DMS153 treated with DMSO at 0.1 percent for 48 hours (cell line): ENCODE data around the gene AIG1.

ENCODE experiments used
- DNase-seq: peaks from one replicate; lab custom pipeline; 2025; ENCODE audit not compliant: unreplicated experiment; lab: John Stamatoyannopoulos, UW

The AIG1 gene

GRCh38 chr6:143261899-143262436 lies 201.3 kb downstream of the AIG1 start:
- DNase-seq = no peak

- DNase-seq = no peak
Measured at GRCh38 chr6:143262859-143263258, 202.2 kb downstream of the AIG1 start.

- no peak for DNase-seq
Measured at GRCh38 chr6:143264379-143264778, 203.7 kb downstream of the AIG1 start.

- DNase-seq = no peak
Measured at GRCh38 chr6:143264986-143265764, 204.5 kb downstream of the AIG1 start.

- no peak for DNase-seq
Measured at GRCh38 chr6:143267760-143268159, 207.1 kb downstream of the AIG1 start.

GRCh38 chr6:143268439-143268838 lies 207.8 kb downstream of the AIG1 start:
- DNase-seq = no peak

GRCh38 chr6:143270026-143270425 lies 209.3 kb downstream of the AIG1 start:
- DNase-seq = no peak

GRCh38 chr6:143271024-143271423 lies 210.3 kb downstream of the AIG1 start:
- DNase-seq = no peak

GRCh38 chr6:143276436-143276835 lies 215.7 kb downstream of the AIG1 start:
- no peak for DNase-seq

- DNase-seq = no peak
Measured at GRCh38 chr6:143279385-143279784, 218.7 kb downstream of the AIG1 start.

GRCh38 chr6:143283887-143284645 lies 223.4 kb downstream of the AIG1 start:
- DNase-seq = no peak

- no peak for DNase-seq
Measured at GRCh38 chr6:143286251-143286795, 225.6 kb downstream of the AIG1 start.

- DNase-seq = no peak
Measured at GRCh38 chr6:143288923-143289322, 228.2 kb downstream of the AIG1 start.

- DNase-seq = no peak
Measured at GRCh38 chr6:143290206-143290605, 229.5 kb downstream of the AIG1 start.

- DNase-seq = no peak
Measured at GRCh38 chr6:143293523-143293922, 232.8 kb downstream of the AIG1 start.

- DNase-seq = no peak
Measured at GRCh38 chr6:143294265-143294860, 233.7 kb downstream of the AIG1 start.

GRCh38 chr6:143295932-143296331 lies 235.2 kb downstream of the AIG1 start:
- DNase-seq = no peak

GRCh38 chr6:143298071-143298470 lies 237.4 kb downstream of the AIG1 start:
- no peak for DNase-seq

GRCh38 chr6:143299253-143300166 lies 238.8 kb downstream of the AIG1 start:
- no peak for DNase-seq

- DNase-seq = peak; percentile 1
Measured at GRCh38 chr6:143301188-143301587, 240.5 kb downstream of the AIG1 start.
